ENCODE results near the gene PPIL4.

DNA sequence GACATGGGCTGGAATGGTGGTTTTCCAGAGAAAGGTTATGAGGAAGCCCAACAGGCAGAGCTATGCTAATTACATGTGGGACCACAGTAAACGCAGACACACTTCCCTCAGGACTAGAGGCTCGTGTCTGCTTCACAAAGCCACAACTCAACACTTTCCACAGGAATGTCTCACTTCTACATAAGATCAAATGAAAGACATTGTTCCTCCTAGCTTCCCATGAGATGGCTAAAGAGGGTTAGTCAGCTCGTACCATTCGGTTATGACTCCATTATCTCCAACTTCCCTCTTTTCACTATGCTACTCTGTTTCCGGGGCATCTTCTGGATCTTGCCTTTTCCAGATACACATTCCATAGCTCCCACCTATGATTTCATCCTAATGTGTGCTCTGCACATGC, 31.9 kb downstream of the PPIL4 start:
- TF ChIP-seq GATA3 (IDR thresholded peaks at IDR 0.05; ENCODE audit: low read depth, low read length) (no peak), GATA2 (IDR thresholded peaks at IDR 0.05; ENCODE audit: low read depth, low read length) (no peak)
